H1 (cell line): ENCODE data around the gene DEFB123.

Source experiments
- EGR1 ChIP-seq: IDR thresholded peaks from 2 replicates; pipeline ENCODE4 v1.6.1; 2011; ENCODE audit warnings: low read depth, low read length, borderline replicate concordance
- EZH2 ChIP-seq: fragments of 200-600 bp; sonication (generic); IDR thresholded peaks from 2 replicates; pipeline ENCODE4 v1.7.1; 2012; ENCODE audit warnings: low read depth, mild to moderate bottlenecking, moderate library complexity, low read length, inconsistent platforms; ENCODE audit not compliant: severe bottlenecking
- GTF2F1 ChIP-seq: IDR thresholded peaks from 2 replicates; pipeline ENCODE4 v1.6.1; 2012; ENCODE audit warnings: low read depth, low read length, improper control_type of control experiment, borderline replicate concordance
- SP2 ChIP-seq: IDR thresholded peaks from 2 replicates; pipeline ENCODE4 v1.6.1; 2012; ENCODE audit warnings: mild to moderate bottlenecking, low read length, inconsistent platforms
- TF ChIP-seq, protein P1 (sequence below), 3 experiments: IDR thresholded peaks; 1 replicate in 2 of 3; 2 replicates in 1 of 3; pipeline versions ENCODE4 v1.5.1 to v1.6.1; 2011; ENCODE audit warnings: low read length in 3 of 3, mild to moderate bottlenecking in 3 of 3, inconsistent platforms in 2 of 3, low read depth in 1 of 3, moderate library complexity in 1 of 3; ENCODE audit not compliant: insufficient read depth in 1 of 3; ENCODE audit errors: control extremely low read depth in 1 of 3

GRCh38 chr20:31476643-31477215 is 36.3 kb downstream of the DEFB123 start:
- TF ChIP-seq GTF2F1 (no peak), EGR1 (no peak), SP2 (no peak), EZH2 (no peak)
- TF ChIP-seq, protein P1, sequence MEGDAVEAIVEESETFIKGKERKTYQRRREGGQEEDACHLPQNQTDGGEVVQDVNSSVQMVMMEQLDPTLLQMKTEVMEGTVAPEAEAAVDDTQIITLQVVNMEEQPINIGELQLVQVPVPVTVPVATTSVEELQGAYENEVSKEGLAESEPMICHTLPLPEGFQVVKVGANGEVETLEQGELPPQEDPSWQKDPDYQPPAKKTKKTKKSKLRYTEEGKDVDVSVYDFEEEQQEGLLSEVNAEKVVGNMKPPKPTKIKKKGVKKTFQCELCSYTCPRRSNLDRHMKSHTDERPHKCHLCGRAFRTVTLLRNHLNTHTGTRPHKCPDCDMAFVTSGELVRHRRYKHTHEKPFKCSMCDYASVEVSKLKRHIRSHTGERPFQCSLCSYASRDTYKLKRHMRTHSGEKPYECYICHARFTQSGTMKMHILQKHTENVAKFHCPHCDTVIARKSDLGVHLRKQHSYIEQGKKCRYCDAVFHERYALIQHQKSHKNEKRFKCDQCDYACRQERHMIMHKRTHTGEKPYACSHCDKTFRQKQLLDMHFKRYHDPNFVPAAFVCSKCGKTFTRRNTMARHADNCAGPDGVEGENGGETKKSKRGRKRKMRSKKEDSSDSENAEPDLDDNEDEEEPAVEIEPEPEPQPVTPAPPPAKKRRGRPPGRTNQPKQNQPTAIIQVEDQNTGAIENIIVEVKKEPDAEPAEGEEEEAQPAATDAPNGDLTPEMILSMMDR (IDR thresholded peaks at IDR 0.05; ENCODE audit: control extremely low read depth in 1 of 3, insufficient read depth in 1 of 3, low read depth in 1 of 3, low read length in 3 of 3): no peak
